HG03097 (cell line): ENCODE results near the gene ATP13A1.
"Not testable (repeated sequence)": the region's sequence is repeated elsewhere in the genome, so short reads cannot be mapped to it uniquely, and the experiment has no call there.

Source experiments
- ATAC-seq: cut with Tn5 transposase; IDR thresholded peaks from one replicate; pipeline ENCODE4 v1.9.1; 2021; ENCODE audit not compliant: unreplicated experiment, low FRiP score

Gene ATP13A1

DNA sequence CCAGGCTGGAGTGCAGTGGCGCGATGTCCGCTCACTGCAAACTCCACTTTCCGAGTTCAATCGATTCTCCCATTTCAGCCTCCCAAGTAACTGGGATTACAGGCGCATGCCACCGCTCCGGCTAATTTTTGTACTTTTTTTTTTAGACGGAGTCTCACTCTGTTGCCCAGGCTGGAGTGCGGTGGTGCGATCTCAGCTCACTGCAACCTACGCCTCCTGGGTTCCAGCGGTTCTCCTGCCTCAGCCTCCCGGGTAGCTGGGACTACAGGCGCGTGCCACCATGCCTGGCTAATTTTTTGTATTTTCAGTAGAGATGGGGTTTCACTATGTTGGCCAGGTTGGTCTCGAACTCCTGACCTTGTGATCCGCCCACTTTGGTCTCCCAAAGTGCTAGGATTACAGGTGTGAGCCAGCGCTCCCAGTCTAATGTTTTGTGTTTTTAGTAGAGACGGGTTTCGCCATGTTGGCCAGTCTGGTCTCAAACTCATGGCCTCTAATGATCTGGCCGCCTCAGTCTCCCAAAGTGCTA is 2.0 kb upstream of the ATP13A1 start:
- not testable (repeated sequence) for ATAC-seq

- ATAC-seq: no peak
Measured at GRCh38 chr19:19662871-19663255, 613 bp downstream of the ATP13A1 start.

DNA sequence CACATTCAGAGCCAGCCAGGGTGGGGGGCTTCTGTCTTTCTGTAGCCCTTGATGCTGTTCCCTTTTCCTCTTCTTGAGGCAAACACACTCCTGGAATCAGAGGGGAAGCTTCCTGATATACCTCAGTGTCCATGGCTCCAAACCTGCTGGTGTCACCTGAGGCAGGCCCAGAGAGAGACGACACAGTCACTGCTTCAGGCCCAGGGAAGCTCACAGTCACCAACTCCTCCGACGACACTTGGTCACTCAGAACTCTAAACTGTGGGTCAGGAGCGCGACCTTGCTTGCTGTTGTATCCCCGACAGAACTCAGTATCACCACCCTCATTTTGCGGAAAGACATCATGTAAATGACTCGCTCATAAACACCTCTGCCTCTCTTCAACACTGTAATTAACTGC is 1.1 kb downstream of the ATP13A1 start:
- no peak for ATAC-seq

GRCh38 chr19:19661675-19662251 is 1.7 kb downstream of the ATP13A1 start:
- peak; percentile 25 for ATAC-seq

- ATAC-seq: no peak
Measured at GRCh38 chr19:19661141-19661674, 2.3 kb downstream of the ATP13A1 start.

DNA sequence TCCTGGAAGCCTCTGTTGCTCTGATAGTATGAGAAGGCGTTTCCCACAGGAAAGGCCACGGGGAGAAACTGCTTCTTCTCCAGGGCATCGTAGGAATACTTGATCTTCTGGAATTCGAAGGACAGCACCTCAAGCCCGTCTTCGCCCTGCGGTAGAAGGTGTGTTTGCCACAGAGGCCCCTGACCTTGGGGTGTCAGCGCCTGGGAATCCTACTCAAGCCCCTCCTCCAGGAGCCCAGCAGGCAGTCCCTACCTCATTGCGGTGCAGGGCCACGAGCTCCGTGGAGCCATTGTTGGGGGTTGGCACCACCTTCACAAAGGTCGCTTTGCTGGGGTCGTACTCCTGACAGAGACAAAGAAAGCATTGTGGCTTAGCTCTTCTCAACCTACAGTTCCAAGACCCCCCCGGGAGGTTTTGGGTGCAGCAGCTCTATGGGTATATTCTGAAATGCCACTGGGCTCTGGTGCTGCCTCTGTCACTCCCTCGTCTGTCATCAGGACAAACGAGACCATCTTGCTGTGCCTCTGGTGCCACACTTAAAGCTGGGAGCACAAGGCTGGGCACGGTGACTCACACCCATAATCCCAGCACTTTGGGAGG is 3.7 kb downstream of the ATP13A1 start:
- ATAC-seq: no peak

DNA sequence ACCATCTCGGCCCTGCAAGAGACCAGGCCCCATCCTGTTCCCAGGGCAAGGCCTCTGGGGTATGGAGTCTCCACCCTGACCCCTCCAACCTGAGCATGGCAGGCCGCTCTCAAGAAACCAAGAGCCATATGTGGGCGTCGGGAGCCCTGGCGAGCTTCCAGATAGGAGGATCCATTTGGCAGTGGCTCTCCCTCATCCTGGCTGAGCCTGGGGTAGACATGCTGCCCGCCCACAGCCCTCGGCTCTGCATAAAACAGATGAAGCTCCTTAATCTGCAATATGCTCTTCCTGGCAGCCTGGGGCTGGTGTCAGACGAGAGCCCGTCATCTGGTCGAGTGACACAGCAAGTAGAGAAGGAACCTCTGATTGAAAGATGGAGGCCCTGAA is 6.1 kb downstream of the ATP13A1 start:
- no peak for ATAC-seq

DNA sequence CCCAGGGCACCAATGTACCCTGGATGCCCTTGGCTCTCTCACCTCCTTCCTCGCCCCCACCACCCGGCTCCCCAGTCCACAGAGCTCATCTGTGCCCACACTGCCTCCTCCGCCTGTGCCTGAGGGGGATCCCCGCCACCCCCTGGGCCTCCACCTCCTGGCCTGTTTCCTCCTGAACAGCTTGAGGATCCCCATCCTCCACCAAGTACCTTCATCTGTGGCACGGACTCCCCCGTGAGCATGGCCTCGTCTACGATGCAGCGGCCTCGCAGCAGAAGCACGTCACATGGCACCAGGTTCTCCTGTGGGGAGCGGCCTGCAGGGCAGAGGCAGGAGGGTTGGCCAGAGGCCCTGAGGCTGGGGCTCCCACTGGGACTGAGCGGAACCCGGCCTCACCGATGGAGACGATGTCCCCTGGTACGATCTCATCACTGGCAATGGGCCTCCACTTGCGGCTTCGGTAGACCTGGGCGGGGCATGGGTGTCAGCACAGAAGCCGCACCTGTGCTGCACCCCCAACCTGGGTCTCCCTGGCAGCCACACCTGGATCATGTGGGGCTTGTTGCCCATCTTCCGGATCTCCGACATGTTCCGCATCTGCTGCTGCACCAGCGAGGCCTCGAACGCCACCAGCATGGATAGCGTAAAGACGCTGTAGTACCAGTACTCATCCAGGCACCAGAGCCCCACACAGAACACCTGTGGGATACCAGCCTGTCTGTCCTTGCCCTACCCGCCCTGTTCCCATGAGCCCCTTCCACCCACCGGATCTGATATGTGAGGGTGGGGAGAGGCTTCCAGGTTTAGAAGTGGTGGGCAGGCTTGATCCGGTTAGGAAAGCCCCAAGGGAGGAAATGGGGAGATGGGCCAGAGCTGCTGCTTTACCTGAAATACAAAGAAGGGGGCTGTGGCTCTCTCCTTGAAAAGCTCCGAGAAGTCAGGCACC is 6.8 kb downstream of the ATP13A1 start:
- no peak for ATAC-seq

GRCh38 chr19:19655641-19656343 is 7.7 kb downstream of the ATP13A1 start:
- ATAC-seq: no peak

GRCh38 chr19:19655051-19655594 is 8.4 kb downstream of the ATP13A1 start:
- ATAC-seq: no peak

GRCh38 chr19:19654441-19654840 is 9.0 kb downstream of the ATP13A1 start:
- no peak for ATAC-seq

- ATAC-seq: no peak
Measured at GRCh38 chr19:19653597-19654147, 9.8 kb downstream of the ATP13A1 start.

DNA sequence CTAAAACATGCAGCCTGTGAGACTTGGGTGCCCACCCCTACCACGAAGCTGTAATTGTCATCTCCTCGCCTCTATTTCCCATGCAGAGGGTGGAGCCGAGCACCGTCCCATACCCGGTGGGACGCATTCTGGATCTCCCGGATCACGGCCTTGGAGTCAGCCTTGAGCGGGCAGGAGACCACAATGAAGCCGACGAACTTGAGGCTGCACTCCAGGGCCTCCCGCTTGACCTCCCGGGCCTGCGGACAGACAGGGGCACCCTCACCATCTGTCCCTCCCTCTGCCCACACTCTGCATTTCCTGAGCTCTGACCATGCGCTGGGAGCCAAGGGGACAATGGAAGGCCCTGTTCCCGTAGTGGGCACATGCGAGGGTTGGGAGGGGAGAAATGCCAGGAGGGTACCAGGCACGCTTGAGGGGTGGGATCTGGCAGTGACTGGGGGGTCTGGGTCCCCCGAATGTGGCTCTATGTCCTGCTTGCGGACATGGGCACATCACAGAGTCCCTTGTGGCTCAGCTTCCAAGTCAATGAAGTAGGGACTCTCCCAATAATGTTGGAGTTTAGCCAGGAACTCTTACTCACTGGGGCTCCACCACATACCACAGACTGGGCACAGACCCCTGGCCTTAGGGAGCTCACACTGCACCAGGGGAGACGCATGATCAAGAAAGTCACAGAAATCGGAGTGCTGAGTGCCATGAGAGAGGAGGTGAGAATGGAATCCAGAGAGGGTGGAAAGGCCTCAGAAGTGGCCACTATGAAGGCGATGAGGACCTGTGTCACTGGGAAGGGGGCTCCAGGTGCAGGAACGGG is 10.8 kb downstream of the ATP13A1 start:
- ATAC-seq: no peak

DNA sequence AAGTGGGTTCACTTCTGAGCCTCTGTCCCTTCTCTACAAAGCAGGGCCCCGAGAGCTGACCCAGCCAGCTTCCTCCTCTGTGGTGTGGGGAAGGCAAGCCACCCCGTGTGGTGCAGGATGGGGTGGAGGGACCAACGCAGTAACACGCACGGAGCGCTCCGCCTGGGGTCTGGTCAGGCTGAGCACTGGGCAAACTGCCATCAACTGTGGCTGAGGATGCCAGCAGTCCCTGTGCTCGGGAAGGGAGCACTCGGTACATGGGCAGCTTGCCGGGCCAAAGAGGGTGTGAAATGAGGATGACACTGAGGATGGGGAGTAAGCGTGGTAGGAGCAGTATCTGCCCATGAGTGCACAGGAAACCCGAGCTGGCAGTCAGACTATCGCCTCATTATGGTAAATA is 12.4 kb downstream of the ATP13A1 start:
- no peak for ATAC-seq

DNA sequence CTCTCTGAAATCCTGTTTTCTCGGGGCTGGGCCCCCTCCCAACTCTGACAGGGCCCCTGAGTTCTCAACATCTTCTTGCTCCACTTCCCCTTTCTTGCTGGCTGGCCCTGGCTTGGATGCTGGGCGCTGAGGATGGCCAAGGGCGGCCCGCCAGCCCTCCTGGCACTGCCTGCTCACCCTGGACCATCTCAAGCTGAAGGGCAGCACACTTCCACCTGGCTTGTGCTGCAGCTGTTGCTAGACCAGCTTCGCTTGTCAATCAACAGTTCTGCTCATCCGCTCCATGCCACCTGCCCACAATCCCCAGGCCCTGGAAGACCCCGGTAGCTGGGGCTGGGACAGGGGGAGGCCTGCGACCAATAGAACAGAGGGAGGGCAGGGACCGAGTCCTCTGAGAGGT is 13.1 kb downstream of the ATP13A1 start:
- no peak for ATAC-seq

GRCh38 chr19:19649580-19649995 is 13.9 kb downstream of the ATP13A1 start:
- ATAC-seq: no peak

DNA sequence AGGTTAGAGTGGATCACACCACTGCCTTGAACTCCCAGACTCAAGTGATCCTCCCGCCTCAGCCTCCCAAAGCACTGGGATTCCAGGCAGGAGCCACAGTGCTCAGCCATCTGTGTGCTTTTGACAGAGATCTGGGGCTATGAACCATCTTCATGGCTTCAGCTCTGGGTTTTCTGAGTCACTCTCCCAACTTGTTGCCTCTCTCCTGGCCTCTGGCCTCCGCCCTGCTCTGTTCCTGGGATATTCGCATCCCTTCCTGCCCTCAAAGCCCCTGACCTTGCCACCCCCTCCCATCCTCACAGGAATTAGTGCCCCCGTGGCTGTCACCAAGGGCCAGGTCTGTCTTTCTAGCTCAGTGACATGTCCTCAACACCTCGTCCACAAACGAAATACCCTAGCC is 14.3 kb downstream of the ATP13A1 start:
- ATAC-seq: no peak

GRCh38 chr19:19647037-19647835 is 16.2 kb downstream of the ATP13A1 start:
- no peak for ATAC-seq
